ENCODE results near the gene TRIO.

TRIO gene

DNA sequence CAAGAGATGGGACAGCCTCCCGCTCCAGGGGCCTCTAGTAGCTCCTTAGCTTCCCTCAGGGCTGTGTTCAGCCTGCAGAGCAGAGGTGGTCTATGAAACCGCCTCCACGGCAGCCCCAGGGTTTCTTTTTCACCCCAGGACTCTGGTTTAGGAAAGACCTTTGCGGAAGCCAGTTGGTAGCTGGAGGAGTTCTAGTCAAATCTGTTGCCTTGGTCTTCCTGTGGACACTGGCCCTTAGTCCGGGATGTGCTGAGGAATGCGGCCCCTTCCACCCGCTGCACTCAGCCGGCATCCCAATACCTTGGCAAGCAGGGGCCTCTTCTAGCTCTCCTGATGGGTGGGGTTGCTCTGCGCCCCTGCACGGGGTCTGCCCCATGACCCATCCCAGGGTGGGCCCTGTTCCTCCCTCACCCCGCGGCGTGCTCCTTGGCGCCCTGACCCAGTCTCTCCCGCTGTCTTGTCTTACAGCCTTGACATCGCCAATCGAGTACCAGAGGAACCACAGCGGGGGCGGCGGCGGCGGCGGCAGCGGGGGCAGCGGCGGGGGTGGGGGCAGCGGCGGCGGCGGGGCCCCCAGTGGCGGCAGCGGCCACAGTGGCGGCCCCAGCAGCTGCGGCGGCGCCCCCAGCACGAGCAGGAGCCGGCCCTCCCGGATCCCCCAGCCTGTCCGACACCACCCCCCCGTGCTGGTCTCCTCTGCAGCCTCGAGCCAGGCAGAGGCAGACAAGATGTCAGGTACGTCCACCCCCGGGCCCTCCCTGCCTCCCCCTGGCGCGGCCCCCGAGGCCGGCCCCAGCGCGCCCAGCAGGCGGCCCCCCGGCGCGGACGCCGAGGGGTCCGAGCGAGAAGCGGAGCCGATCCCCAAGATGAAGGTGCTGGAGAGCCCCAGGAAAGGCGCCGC lies 344.1 kb downstream of the TRIO start:
- Histone ChIP-seq H3K4me3 (replicated peaks; ENCODE audit: low read depth, low read length) (no peak overlapping the region), H3K27me3 (replicated peaks; ENCODE audit: control insufficient read depth, insufficient read depth, low read length) (no peaks in the 10 kb centered on the region), H3K36me3 (ENCODE audit: control insufficient read depth, insufficient read depth, low read length) (peaks cover 56% of the 10 kb centered on the region)
- TF ChIP-seq, protein P1, sequence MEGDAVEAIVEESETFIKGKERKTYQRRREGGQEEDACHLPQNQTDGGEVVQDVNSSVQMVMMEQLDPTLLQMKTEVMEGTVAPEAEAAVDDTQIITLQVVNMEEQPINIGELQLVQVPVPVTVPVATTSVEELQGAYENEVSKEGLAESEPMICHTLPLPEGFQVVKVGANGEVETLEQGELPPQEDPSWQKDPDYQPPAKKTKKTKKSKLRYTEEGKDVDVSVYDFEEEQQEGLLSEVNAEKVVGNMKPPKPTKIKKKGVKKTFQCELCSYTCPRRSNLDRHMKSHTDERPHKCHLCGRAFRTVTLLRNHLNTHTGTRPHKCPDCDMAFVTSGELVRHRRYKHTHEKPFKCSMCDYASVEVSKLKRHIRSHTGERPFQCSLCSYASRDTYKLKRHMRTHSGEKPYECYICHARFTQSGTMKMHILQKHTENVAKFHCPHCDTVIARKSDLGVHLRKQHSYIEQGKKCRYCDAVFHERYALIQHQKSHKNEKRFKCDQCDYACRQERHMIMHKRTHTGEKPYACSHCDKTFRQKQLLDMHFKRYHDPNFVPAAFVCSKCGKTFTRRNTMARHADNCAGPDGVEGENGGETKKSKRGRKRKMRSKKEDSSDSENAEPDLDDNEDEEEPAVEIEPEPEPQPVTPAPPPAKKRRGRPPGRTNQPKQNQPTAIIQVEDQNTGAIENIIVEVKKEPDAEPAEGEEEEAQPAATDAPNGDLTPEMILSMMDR (IDR thresholded peaks at IDR 0.05; ENCODE audit: insufficient read depth, low read length, poor library complexity, severe bottlenecking): no peak
- no peak for DNase-seq (ENCODE audit: extremely low read depth, insufficient read length)

DNA sequence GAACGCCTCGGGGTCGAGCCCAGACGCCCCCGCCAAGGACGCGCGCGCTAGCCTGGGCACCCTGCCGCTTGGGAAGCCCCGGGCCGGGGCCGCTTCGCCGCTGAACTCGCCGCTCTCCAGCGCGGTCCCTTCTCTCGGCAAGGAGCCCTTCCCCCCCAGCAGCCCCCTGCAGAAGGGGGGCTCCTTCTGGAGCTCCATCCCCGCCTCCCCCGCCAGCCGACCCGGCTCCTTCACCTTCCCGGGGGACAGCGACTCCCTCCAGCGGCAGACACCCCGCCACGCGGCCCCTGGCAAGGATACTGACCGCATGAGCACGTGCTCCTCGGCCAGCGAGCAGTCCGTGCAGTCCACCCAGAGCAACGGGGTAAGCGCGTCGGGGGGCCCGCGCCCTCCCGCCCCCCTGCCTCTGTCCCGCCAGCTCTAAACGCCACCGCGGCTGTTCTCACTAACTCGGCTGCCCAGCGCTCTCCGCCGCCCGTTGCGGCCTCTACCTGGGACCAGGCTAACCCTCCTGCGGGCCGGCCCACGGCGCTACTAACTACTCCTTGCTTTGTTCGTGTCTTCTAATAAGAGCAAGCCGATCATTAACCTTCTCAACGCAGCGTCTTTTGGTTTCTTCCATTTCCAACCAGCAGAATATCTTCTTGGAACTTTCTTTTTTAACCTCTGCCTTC lies 344.9 kb downstream of the TRIO start:
- peaks cover 57% of the 10 kb centered on the region for H3K36me3 ChIP-seq (ENCODE audit: control insufficient read depth, insufficient read depth, low read length)
- no peaks in the 10 kb centered on the region for H3K27me3 ChIP-seq (replicated peaks; ENCODE audit: control insufficient read depth, insufficient read depth, low read length)
- no peak overlapping the region for H3K4me3 ChIP-seq (replicated peaks; ENCODE audit: low read depth, low read length)
- TF ChIP-seq, protein P1 (IDR thresholded peaks at IDR 0.05; ENCODE audit: insufficient read depth, low read length, poor library complexity, severe bottlenecking): no peak
- no peak for DNase-seq (ENCODE audit: extremely low read depth, insufficient read length)

DNA sequence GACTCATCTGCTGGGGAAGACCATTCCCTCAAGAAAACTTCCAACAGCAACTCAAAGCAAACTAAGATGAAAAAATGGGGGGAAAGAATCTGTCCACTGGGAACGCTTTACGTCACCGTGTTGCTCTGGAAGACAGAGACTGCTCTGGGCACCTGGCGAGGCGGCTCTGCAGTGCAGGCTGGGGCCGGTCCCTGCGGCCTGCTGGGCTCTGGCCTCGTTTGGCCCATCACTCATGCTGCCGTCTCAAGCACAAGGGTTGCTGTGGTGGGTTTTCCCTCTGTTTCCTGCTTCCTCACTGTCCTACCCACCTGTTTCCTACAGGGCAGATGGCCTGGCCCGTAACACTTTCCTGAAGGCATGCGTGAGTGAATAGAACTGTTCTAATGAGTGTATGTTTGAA lies 345.6 kb downstream of the TRIO start:
- TF ChIP-seq, protein P1 (IDR thresholded peaks at IDR 0.05; ENCODE audit: insufficient read depth, low read length, poor library complexity, severe bottlenecking): no peak
- H3K36me3 ChIP-seq (ENCODE audit: control insufficient read depth, insufficient read depth, low read length): peaks cover 51% of the 10 kb centered on the region
- no peak for DNase-seq (ENCODE audit: extremely low read depth, insufficient read length)

DNA sequence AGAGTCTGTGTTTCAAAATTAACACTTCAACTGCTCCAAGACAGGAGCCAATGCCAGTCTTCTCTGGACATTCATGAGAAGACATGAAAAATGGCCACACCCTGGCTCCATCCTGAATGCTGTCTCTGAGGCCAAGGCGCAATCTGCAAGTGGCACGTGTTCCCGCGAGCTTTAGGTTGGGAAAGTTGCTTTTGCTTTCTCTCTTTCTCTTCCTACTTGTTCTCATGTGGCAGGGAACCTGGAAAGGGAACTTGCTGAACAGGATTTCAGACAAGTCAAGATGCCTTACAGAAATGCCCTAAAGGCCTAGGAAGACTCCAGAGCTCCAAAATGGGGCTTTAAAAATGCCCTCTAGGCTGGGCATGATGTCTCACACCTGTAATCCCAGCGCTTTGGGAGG lies 346.5 kb downstream of the TRIO start:
- no peak overlapping the region for H3K4me3 ChIP-seq (replicated peaks; ENCODE audit: low read depth, low read length)
- DNase-seq (ENCODE audit: extremely low read depth, insufficient read length): no peak
- H3K36me3 ChIP-seq (ENCODE audit: control insufficient read depth, insufficient read depth, low read length): peaks cover 46% of the 10 kb centered on the region
- TF ChIP-seq, protein P1 (IDR thresholded peaks at IDR 0.05; ENCODE audit: insufficient read depth, low read length, poor library complexity, severe bottlenecking): no peak
- H3K27me3 ChIP-seq (replicated peaks; ENCODE audit: control insufficient read depth, insufficient read depth, low read length): no peaks in the 10 kb centered on the region

More for the DNA sequence above, 345.6 kb downstream of the TRIO start:
- Histone ChIP-seq H3K4me3 (replicated peaks; ENCODE audit: low read depth, low read length) (no peak overlapping the region), H3K27me3 (replicated peaks; ENCODE audit: control insufficient read depth, insufficient read depth, low read length) (no peaks in the 10 kb centered on the region)

DNA sequence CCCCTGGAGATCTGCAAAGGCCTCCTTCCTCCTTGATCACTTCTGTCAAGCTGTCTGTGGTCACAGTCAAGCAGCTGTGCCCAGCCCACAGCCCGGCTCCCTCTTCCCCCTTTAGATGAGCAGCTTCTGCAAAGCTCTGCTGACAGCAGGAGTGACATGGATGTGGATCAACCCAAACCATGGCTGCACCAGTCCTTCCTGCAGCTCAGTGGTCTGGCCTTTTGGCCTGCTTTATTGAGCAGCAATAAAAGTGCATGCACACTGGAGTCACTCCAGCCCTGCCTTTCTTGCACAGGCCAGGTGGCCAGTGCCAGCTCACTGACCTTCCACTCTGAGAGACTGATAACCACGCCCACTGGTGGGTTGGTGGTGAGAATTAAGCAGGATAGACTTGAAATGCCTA lies 347.2 kb downstream of the TRIO start:
- DNase-seq (ENCODE audit: extremely low read depth, insufficient read length): no peak
- H3K36me3 ChIP-seq (ENCODE audit: control insufficient read depth, insufficient read depth, low read length): peaks cover 46% of the 10 kb centered on the region

More for the DNA sequence above, 347.2 kb downstream of the TRIO start:
- no peaks in the 10 kb centered on the region for H3K27me3 ChIP-seq (replicated peaks; ENCODE audit: control insufficient read depth, insufficient read depth, low read length)
- TF ChIP-seq, protein P1 (IDR thresholded peaks at IDR 0.05; ENCODE audit: insufficient read depth, low read length, poor library complexity, severe bottlenecking): no peak
- no peak overlapping the region for H3K4me3 ChIP-seq (replicated peaks; ENCODE audit: low read depth, low read length)
